ENCODE measurements around the gene GNLY. TPM values are rescaled to one million over a fixed set of nuclear protein-coding genes. Genes with fewer than 3 reads are reported as not detected.

Gene GNLY
- total and polyA plus RNA-seq, 2 donors from 2014 or later = 5.5 to 8.1 TPM

DNA sequence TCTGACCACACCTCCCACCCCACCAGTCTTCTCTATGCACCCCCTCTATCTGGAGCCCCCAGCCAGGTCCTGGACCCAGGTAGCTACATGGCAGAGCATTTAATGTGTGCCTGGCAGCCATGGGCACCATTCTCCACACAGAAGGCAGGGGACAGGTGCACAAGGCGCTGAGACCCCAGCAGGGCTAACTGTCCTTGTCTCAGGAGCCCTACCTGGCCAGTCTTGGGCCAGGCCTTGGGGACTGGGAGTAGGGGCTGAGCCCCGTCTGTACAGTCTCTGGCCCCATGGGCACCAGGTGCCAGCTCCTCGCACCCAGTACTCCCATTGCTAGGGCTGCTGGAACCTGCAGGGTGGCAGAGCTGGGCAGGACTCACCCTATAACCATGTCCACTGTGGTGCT lies 2.9 kb downstream of the GNLY start:
- H3K4me3 ChIP-seq (ENCODE audit: low read length in 3 of 3) = no peak overlapping the region
- no peak for DNase-seq
- no peaks in the 10 kb centered on the region for H3K27me3 ChIP-seq (ENCODE audit: control insufficient read depth, insufficient read depth, low read length)
- intact Hi-C loops (cut with DNase I) = no loop called here
- no peak overlapping the region for H3K27ac ChIP-seq (ENCODE audit: low read depth in 2 of 2, low read length in 2 of 2)
- no peak overlapping the region for H3K9ac ChIP-seq (ENCODE audit: low read length in 3 of 3)
- no peak for FAIRE-seq
- no peaks in the 10 kb centered on the region for H3K36me3 ChIP-seq (ENCODE audit: control insufficient read depth in 2 of 3, insufficient read depth in 3 of 3, low read length in 3 of 3)
- TF ChIP-seq, protein P1, sequence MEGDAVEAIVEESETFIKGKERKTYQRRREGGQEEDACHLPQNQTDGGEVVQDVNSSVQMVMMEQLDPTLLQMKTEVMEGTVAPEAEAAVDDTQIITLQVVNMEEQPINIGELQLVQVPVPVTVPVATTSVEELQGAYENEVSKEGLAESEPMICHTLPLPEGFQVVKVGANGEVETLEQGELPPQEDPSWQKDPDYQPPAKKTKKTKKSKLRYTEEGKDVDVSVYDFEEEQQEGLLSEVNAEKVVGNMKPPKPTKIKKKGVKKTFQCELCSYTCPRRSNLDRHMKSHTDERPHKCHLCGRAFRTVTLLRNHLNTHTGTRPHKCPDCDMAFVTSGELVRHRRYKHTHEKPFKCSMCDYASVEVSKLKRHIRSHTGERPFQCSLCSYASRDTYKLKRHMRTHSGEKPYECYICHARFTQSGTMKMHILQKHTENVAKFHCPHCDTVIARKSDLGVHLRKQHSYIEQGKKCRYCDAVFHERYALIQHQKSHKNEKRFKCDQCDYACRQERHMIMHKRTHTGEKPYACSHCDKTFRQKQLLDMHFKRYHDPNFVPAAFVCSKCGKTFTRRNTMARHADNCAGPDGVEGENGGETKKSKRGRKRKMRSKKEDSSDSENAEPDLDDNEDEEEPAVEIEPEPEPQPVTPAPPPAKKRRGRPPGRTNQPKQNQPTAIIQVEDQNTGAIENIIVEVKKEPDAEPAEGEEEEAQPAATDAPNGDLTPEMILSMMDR (IDR thresholded peaks at IDR 0.05; ENCODE audit: borderline replicate concordance, extremely low read depth, insufficient read depth) = no peak
- no peaks in the 10 kb centered on the region for H3K9me3 ChIP-seq (ENCODE audit: control insufficient read depth in 2 of 3, insufficient read depth in 1 of 3, low read length in 3 of 3)
- H3K4me1 ChIP-seq (ENCODE audit: control insufficient read depth in 2 of 3, insufficient read depth in 2 of 3, low read depth in 1 of 3, low read length in 3 of 3) = no peaks in the 10 kb centered on the region

DNA sequence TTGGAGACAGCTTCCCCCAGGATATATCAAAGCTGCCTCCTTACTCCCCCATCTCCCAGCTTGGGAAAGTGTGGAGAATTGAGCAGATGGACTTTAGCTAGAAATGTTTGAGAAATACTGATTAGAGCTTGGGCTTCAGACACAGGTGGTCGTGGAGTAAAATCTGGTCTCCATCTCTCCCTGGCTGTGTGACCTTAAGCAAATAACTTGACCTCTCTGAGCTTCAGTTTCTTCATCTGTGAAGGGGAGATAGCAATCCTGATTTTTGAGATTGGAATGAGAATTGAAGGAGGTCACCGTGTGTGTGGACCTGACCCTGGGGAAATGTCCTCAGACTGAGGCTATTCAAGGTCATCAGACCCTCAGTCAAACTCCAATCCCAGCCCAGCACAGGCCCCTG lies 3.6 kb downstream of the GNLY start:
- Histone ChIP-seq H3K9ac (ENCODE audit: low read length in 3 of 3) (no peak overlapping the region), H3K36me3 (ENCODE audit: control insufficient read depth in 2 of 3, insufficient read depth in 3 of 3, low read length in 3 of 3) (no peaks in the 10 kb centered on the region), H3K27ac (ENCODE audit: low read depth in 2 of 2, low read length in 2 of 2) (no peak overlapping the region), H3K4me3 (ENCODE audit: low read length in 3 of 3) (no peak overlapping the region), H3K27me3 (ENCODE audit: control insufficient read depth, insufficient read depth, low read length) (no peaks in the 10 kb centered on the region), H3K9me3 (ENCODE audit: control insufficient read depth in 2 of 3, insufficient read depth in 1 of 3, low read length in 3 of 3) (no peaks in the 10 kb centered on the region), H3K4me1 (ENCODE audit: control insufficient read depth in 2 of 3, insufficient read depth in 2 of 3, low read depth in 1 of 3, low read length in 3 of 3) (no peaks in the 10 kb centered on the region)
- TF ChIP-seq, protein P1 (IDR thresholded peaks at IDR 0.05; ENCODE audit: borderline replicate concordance, extremely low read depth, insufficient read depth) = no peak
- FAIRE-seq = no peak
- intact Hi-C loops (cut with DNase I) = no loop called here
- no peak for DNase-seq

DNA sequence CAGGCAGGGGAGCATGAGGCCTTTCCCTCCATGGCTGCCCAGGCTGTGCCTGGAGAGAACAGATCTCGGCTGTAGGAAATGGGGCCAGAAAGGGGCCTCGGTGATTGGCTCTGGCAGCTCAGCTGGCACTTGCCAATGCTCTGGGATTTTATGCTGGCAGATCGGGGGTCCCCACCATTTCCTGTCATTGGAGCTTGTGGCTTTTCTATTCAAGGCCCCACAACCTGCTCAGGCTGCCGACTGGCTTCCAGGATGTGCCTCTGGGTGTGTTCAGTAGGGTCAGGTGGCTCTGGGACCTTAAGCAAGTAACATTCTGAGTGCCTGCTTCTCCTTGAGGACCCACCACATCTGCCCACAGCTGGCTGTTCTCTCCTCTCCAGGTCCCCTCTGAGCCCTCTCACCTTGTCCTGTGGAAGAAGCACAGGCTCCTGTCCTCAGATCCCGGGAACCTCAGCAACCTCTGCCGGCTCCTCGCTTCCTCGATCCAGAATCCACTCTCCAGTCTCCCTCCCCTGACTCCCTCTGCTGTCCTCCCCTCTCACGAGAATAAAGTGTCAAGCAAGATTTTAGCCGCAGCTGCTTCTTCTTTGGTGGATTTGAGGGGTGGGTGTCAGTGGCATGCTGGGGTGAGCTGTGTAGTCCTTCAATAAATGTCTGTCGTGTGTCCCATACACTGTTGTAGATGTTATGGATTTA lies 4.2 kb downstream of the GNLY start:
- no peak for FAIRE-seq
- DNase-seq = no peak
- Histone ChIP-seq H3K27me3 (ENCODE audit: control insufficient read depth, insufficient read depth, low read length) (no peaks in the 10 kb centered on the region), H3K9me3 (ENCODE audit: control insufficient read depth in 2 of 3, insufficient read depth in 1 of 3, low read length in 3 of 3) (no peaks in the 10 kb centered on the region), H3K4me1 (ENCODE audit: control insufficient read depth in 2 of 3, insufficient read depth in 2 of 3, low read depth in 1 of 3, low read length in 3 of 3) (no peaks in the 10 kb centered on the region), H3K4me3 (ENCODE audit: low read length in 3 of 3) (no peak overlapping the region), H3K36me3 (ENCODE audit: control insufficient read depth in 2 of 3, insufficient read depth in 3 of 3, low read length in 3 of 3) (no peaks in the 10 kb centered on the region), H3K27ac (ENCODE audit: low read depth in 2 of 2, low read length in 2 of 2) (no peak overlapping the region), H3K9ac (ENCODE audit: low read length in 3 of 3) (no peak overlapping the region)
- intact Hi-C loops (cut with DNase I) = no loop called here
- TF ChIP-seq, protein P1 (IDR thresholded peaks at IDR 0.05; ENCODE audit: borderline replicate concordance, extremely low read depth, insufficient read depth) = no peak

DNA sequence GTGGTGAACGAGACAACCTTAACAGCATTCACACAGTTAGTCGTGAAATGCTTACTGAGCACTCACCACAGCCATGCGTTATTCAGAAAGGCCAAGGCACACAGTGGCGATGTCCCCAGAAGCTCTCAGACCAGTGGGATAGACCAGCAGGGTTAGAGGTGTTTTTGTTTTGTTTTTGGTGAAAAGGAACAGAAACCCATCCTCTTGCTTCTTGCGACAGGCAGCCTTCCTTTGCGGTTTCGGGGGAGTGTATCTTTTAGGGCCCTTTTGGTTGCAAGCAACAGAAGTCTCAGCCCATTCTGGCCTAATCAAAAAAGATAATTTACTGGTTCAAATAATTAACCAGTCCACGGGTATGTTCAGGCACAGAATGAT lies 4.7 kb downstream of the GNLY start:
- Histone ChIP-seq H3K9me3 (ENCODE audit: control insufficient read depth in 2 of 3, insufficient read depth in 1 of 3, low read length in 3 of 3) (no peaks in the 10 kb centered on the region), H3K9ac (ENCODE audit: low read length in 3 of 3) (no peak overlapping the region), H3K4me3 (ENCODE audit: low read length in 3 of 3) (no peak overlapping the region), H3K27me3 (ENCODE audit: control insufficient read depth, insufficient read depth, low read length) (no peaks in the 10 kb centered on the region), H3K27ac (ENCODE audit: low read depth in 2 of 2, low read length in 2 of 2) (no peak overlapping the region), H3K36me3 (ENCODE audit: control insufficient read depth in 2 of 3, insufficient read depth in 3 of 3, low read length in 3 of 3) (no peaks in the 10 kb centered on the region), H3K4me1 (ENCODE audit: control insufficient read depth in 2 of 3, insufficient read depth in 2 of 3, low read depth in 1 of 3, low read length in 3 of 3) (no peaks in the 10 kb centered on the region)
- FAIRE-seq (no peak), DNase-seq (no peak)
- TF ChIP-seq, protein P1 (IDR thresholded peaks at IDR 0.05; ENCODE audit: borderline replicate concordance, extremely low read depth, insufficient read depth) = no peak
- intact Hi-C loops (cut with DNase I) = no loop called here

Data from kidney (tissue), 14 donors.